Smooth muscle cell (in vitro differentiated cells): ENCODE measurements around the gene FAM161B. TPM values are rescaled to one million over a fixed set of nuclear protein-coding genes. Genes with fewer than 3 reads are reported as not detected.
A peak's percentile ranks its signal among the peaks of the same experiment; 100 is the strongest.

Source experiments
- DNase-seq: peaks from one replicate; lab custom pipeline; 2025; ENCODE audit not compliant: unreplicated experiment; lab: John Stamatoyannopoulos, UW
- H2AFZ ChIP-seq: fragments of 200-600 bp; sonication (generic); 2 replicates; pipeline ENCODE4 v1.6.0; 2016; ENCODE audit warnings: antibody characterized with exemption, low read depth, mild to moderate bottlenecking
- H3F3A ChIP-seq: fragments of 200-600 bp; sonication (generic); 2 replicates; pipeline ENCODE4 v1.6.0; 2017; ENCODE audit warnings: antibody characterized with exemption, low read depth
- H3K27ac ChIP-seq: fragments of 200-600 bp; sonication (generic); 2 replicates; pipeline ENCODE4 v1.5.1; 2016; ENCODE audit warnings: low read depth, mild to moderate bottlenecking
- H3K27me3 ChIP-seq: fragments of 200-600 bp; sonication (generic); 2 replicates; pipeline ENCODE4 v1.6.1; 2016; ENCODE audit warnings: low read depth, mild to moderate bottlenecking
- H3K36me3 ChIP-seq: fragments of 200-600 bp; sonication (generic); 2 replicates; pipeline ENCODE4 v1.5.1; 2016; ENCODE audit warnings: low read depth
- H3K4me1 ChIP-seq: fragments of 200-600 bp; sonication (generic); 2 replicates; pipeline ENCODE4 v1.5.1; 2016; ENCODE audit warnings: low read depth
- H3K4me2 ChIP-seq: fragments of 200-600 bp; sonication (generic); 2 replicates; pipeline ENCODE4 v1.6.0; 2016; ENCODE audit warnings: mild to moderate bottlenecking
- H3K4me3 ChIP-seq: fragments of 200-600 bp; sonication (generic); 2 replicates; pipeline ENCODE4 v1.5.1; 2016; ENCODE audit warnings: mild to moderate bottlenecking
- H3K79me2 ChIP-seq: fragments of 200-600 bp; sonication (generic); 2 replicates; pipeline ENCODE4 v1.6.0; 2016; ENCODE audit warnings: low read depth, mild to moderate bottlenecking
- H3K9ac ChIP-seq: fragments of 200-600 bp; sonication (generic); 2 replicates; pipeline ENCODE4 v1.6.0; 2016; ENCODE audit warnings: low read depth
- H3K9me3 ChIP-seq: fragments of 200-600 bp; sonication (generic); replicated peaks from 2 replicates; pipeline ENCODE4 v1.5.1; 2016; ENCODE audit warnings: low read depth
- H4K20me1 ChIP-seq: fragments of 200-600 bp; sonication (generic); 2 replicates; pipeline ENCODE4 v1.6.0; 2016; ENCODE audit warnings: low read depth
- CTCF ChIP-seq: fragments of 200-600 bp; sonication (generic); IDR thresholded peaks from 2 replicates; pipeline ENCODE4 v1.5.1; 2017; ENCODE audit warnings: borderline replicate concordance, mild to moderate bottlenecking, antibody characterized with exemption; ENCODE audit not compliant: insufficient read depth, poor library complexity, severe bottlenecking
- WGBS: methylation state at CpG from one replicate; pipeline ENCODE4 v1.1.7; 2016; ENCODE audit warnings: low lambda C conversion rate; 5-methylcytosine and 5-hydroxymethylcytosine counted together
- polyA plus RNA-seq: library from polyadenylated mRNA; unstranded; fragments of >200 nt; fragmentation: Nextera tagmentation; extraction: Ambion mirVana; gene quantifications from 2 replicates; pipeline ENCODE4 v1.2.1, GENCODE V29; 2016
- total RNA-seq: library from RNA; depleted of rRNA; stranded (reverse); fragments of >200 nt; gene quantifications from 2 replicates; pipeline ENCODE4 v1.2.3, GENCODE V29; 2014

Gene FAM161B
- total and polyA plus RNA-seq, 2 experiments from 2014 or later = 2.7 to 3.9 TPM

- H3F3A ChIP-seq = peaks cover 9% of the 10 kb centered on the region
- peaks cover 62% of the 10 kb centered on the region for H4K20me1 ChIP-seq
- peak overlapping the region; percentile 94 for H3K9ac ChIP-seq
- peaks cover 81% of the 10 kb centered on the region for H3K79me2 ChIP-seq
- peak overlapping the region; percentile 96 for H3K4me2 ChIP-seq
- peak overlapping the region; percentile 79 for H3K4me3 ChIP-seq
- H3K9me3 ChIP-seq = no peaks in the 10 kb centered on the region
- no peak overlapping the region for H2AFZ ChIP-seq
- no peak for DNase-seq
- no peak for TF ChIP-seq CTCF
- H3K27me3 ChIP-seq = no peaks in the 10 kb centered on the region
- H3K4me1 ChIP-seq = peaks cover 10% of the 10 kb centered on the region
- peaks cover 5% of the 10 kb centered on the region for H3K36me3 ChIP-seq
- 45% methylated on average over 2 of the region's 2 CpGs for WGBS
- H3K27ac ChIP-seq = peak overlapping the region; percentile 94
These were observed 60.9 kb downstream of the FAM161B start for GRCh38 chr14:73888971-73889370.

GRCh38 chr14:73888460-73888725 lies 61.5 kb downstream of the FAM161B start:
- Histone ChIP-seq H2AFZ (no peak overlapping the region), H3K4me3 (peak overlapping the region; percentile 79), H3K27ac (peak overlapping the region; percentile 94), H3K36me3 (peaks cover 2% of the 10 kb centered on the region), H3K9ac (peak overlapping the region; percentile 94), H3K4me1 (peaks cover 10% of the 10 kb centered on the region), H3F3A (peaks cover 9% of the 10 kb centered on the region), H3K27me3 (no peaks in the 10 kb centered on the region), H3K4me2 (peak overlapping the region; percentile 96), H3K79me2 (peaks cover 76% of the 10 kb centered on the region), H3K9me3 (no peaks in the 10 kb centered on the region), H4K20me1 (peaks cover 56% of the 10 kb centered on the region)
- no peak for DNase-seq
- no peak for TF ChIP-seq CTCF
- WGBS = 44% methylated on average over 3 of the region's 3 CpGs

- no peaks in the 10 kb centered on the region for H3K36me3 ChIP-seq
- H3K9ac ChIP-seq = peak overlapping the region; percentile 94
- 40% methylated on average over 7 of the region's 7 CpGs for WGBS
- no peaks in the 10 kb centered on the region for H3K27me3 ChIP-seq
- TF ChIP-seq CTCF = no peak
- H3K4me1 ChIP-seq = peaks cover 10% of the 10 kb centered on the region
- H3K4me2 ChIP-seq = peak overlapping the region; percentile 96
- peaks cover 9% of the 10 kb centered on the region for H3F3A ChIP-seq
- H3K9me3 ChIP-seq = no peaks in the 10 kb centered on the region
- H3K4me3 ChIP-seq = peak overlapping the region; percentile 79
- H4K20me1 ChIP-seq = peaks cover 51% of the 10 kb centered on the region
- DNase-seq = no peak
- H2AFZ ChIP-seq = no peak overlapping the region
- peak overlapping the region; percentile 94 for H3K27ac ChIP-seq
- H3K79me2 ChIP-seq = peaks cover 71% of the 10 kb centered on the region
These were observed 62.0 kb downstream of the FAM161B start for GRCh38 chr14:73887694-73888459.

GRCh38 chr14:73887318-73887616 lies 62.6 kb downstream of the FAM161B start:
- peaks cover 9% of the 10 kb centered on the region for H3F3A ChIP-seq
- DNase-seq = no peak
- peak overlapping the region; percentile 94 for H3K27ac ChIP-seq
- no peaks in the 10 kb centered on the region for H3K9me3 ChIP-seq
- H3K79me2 ChIP-seq = peaks cover 66% of the 10 kb centered on the region
- no peak for TF ChIP-seq CTCF
- peak overlapping the region; percentile 1 for H2AFZ ChIP-seq
- H3K36me3 ChIP-seq = no peaks in the 10 kb centered on the region
- H3K27me3 ChIP-seq = no peaks in the 10 kb centered on the region
- H3K9ac ChIP-seq = peak overlapping the region; percentile 94
- WGBS = 6% methylated on average over 7 of the region's 7 CpGs
- peak overlapping the region; percentile 79 for H3K4me3 ChIP-seq
- peak overlapping the region; percentile 96 for H3K4me2 ChIP-seq
- peaks cover 10% of the 10 kb centered on the region for H3K4me1 ChIP-seq
- peaks cover 46% of the 10 kb centered on the region for H4K20me1 ChIP-seq
